MCF 10A (cell line): ENCODE measurements around the gene GATAD2A. TPM values are rescaled to one million over a fixed set of nuclear protein-coding genes. Genes with fewer than 3 reads are reported as not detected.

Experiments
- BruUV-seq: library from RNA; stranded (reverse); fragments of 400-500 nt; replicated peaks from 2 replicates; lab custom pipeline; 2021; lab: Mats Ljungman, UMichigan
- CTCF ChIA-PET: fragments of 300-600 bp; sonication (Branson Sonifier 250); formaldehyde crosslinking; extraction: SDS; loops from one replicate; lab custom pipeline; 2021; ENCODE audit warnings: antibody characterized with exemption, inconsistent platforms; lab: Yijun Ruan, JAX
- POLR2A ChIA-PET: fragments of 300-600, 350-650 bp; sonication (Branson Sonifier 250); formaldehyde crosslinking; extraction: SDS; loops from one replicate; lab custom pipeline; 2020; ENCODE audit warnings: antibody characterized with exemption, inconsistent platforms; lab: Yijun Ruan, JAX
- DNase-seq: peaks from one replicate; pipeline ENCODE4 v3.0.0-alpha.2; 2018; ENCODE audit not compliant: unreplicated experiment
- H3K27ac Mint-ChIP-seq: one replicate; pipeline ENCODE4 v1.8.0; 2022; ENCODE audit warnings: mild to moderate bottlenecking, low read depth, mixed read lengths; ENCODE audit not compliant: unreplicated experiment
- H3K27me3 Mint-ChIP-seq: one replicate; pipeline ENCODE4 v1.8.0; 2022; ENCODE audit warnings: mixed read lengths; ENCODE audit not compliant: insufficient read depth, unreplicated experiment
- H3K36me3 Mint-ChIP-seq: one replicate; pipeline ENCODE4 v1.8.0; 2022; ENCODE audit warnings: mild to moderate bottlenecking, moderate library complexity, mixed read lengths; ENCODE audit not compliant: insufficient read depth, unreplicated experiment
- H3K4me1 Mint-ChIP-seq: one replicate; pipeline ENCODE4 v1.8.0; 2022; ENCODE audit warnings: mixed read lengths; ENCODE audit not compliant: insufficient read depth, unreplicated experiment
- H3K4me3 Mint-ChIP-seq: one replicate; pipeline ENCODE4 v1.8.0; 2022; ENCODE audit warnings: mild to moderate bottlenecking, moderate library complexity, mixed read lengths; ENCODE audit not compliant: unreplicated experiment
- H3K9me3 Mint-ChIP-seq: one replicate; pipeline ENCODE4 v1.8.0; 2022; ENCODE audit warnings: mixed read lengths; ENCODE audit not compliant: unreplicated experiment
- intact Hi-C: fragments of 100-400 bp; cut with micrococcal nuclease; formaldehyde crosslinking; loops from 2 replicates; pipeline ENCODE4 v1.14.1; 2022
- total RNA-seq: library from RNA; stranded (reverse); gene quantifications from 2 replicates; pipeline ENCODE4 v1.2.3, GENCODE V29; 2022
- TF ChIP-seq, protein P1 (sequence below): fragments of 200-600 bp; IDR thresholded peaks from one replicate; pipeline ENCODE4 v1.8.0; 2022; ENCODE audit warnings: antibody characterized with exemption, mild to moderate bottlenecking; ENCODE audit not compliant: unreplicated experiment

Gene GATAD2A
- total RNA-seq, 1 experiment from 2014 or later = 91.5 TPM

DNA sequence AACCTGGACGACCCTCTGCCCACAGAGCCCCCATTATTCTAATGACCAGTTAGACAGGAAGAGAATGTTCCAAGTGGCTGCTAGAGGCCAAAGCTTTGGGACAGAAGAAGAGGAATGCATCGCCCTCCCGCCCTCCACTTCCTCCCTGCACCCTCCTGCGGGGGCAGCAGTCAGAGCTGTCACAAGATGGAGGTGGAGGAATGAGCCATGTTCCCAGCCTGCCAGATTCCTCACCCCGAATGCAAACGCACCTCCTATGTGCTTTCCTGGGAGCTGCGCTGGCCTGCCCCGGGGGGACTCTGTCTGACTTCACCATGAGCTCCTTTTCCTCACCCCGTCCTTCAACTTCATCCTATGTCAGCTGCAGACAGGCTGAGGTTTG, 124.9 kb downstream of the GATAD2A start:
- ChIA-PET CTCF (interaction anchor here (0.8 to 8.1 kb wide), 6 partner anchors 9 to 120 kb away, joined by 3 to 107 read pairs (median 9); partner anchors contain the start of genes GMIP, LPAR2 and NDUFA13), POLR2A (interaction anchor here (0.6 to 2.4 kb wide), 5 partner anchors 14 to 483 kb away, joined by 3 to 10 read pairs (median 3); partner anchors contain the start of genes NDUFA13 and TSSK6)
- H3K4me1 Mint-ChIP-seq = peaks cover 11% of the 10 kb centered on the region
- H3K4me3 Mint-ChIP-seq = no peak overlapping the region
- no peaks in the 10 kb centered on the region for H3K9me3 Mint-ChIP-seq
- TF ChIP-seq, protein P1, sequence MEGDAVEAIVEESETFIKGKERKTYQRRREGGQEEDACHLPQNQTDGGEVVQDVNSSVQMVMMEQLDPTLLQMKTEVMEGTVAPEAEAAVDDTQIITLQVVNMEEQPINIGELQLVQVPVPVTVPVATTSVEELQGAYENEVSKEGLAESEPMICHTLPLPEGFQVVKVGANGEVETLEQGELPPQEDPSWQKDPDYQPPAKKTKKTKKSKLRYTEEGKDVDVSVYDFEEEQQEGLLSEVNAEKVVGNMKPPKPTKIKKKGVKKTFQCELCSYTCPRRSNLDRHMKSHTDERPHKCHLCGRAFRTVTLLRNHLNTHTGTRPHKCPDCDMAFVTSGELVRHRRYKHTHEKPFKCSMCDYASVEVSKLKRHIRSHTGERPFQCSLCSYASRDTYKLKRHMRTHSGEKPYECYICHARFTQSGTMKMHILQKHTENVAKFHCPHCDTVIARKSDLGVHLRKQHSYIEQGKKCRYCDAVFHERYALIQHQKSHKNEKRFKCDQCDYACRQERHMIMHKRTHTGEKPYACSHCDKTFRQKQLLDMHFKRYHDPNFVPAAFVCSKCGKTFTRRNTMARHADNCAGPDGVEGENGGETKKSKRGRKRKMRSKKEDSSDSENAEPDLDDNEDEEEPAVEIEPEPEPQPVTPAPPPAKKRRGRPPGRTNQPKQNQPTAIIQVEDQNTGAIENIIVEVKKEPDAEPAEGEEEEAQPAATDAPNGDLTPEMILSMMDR = no peak
- DNase-seq = no peak
- H3K27me3 Mint-ChIP-seq = no peaks in the 10 kb centered on the region
- H3K36me3 Mint-ChIP-seq = peaks cover 36% of the 10 kb centered on the region
- no peak overlapping the region for H3K27ac Mint-ChIP-seq
- intact Hi-C loops = loop anchor here (5.0 kb wide), 1 partner anchor 427 kb away; no protein-coding TSS in a partner anchor
- BruUV-seq = no TSS peak

GRCh38 chr19:19530889-19531288, 125.4 kb downstream of the GATAD2A start:
- CTCF ChIA-PET = interaction anchor here (0.9 to 8.1 kb wide), 15 partner anchors 15 to 166 kb away, joined by 3 to 107 read pairs (median 10); partner anchors contain the start of genes GMIP, LPAR2, NDUFA13 and TSSK6
- POLR2A ChIA-PET = interaction anchor here (0.6 to 2.4 kb wide), 5 partner anchors 15 to 483 kb away, joined by 3 to 10 read pairs (median 3); partner anchors contain the start of genes NDUFA13 and TSSK6
- intact Hi-C loops = loop anchor here (5.0 kb wide), 1 partner anchor 426 kb away; no protein-coding TSS in a partner anchor
- TF ChIP-seq, protein P1 = no peak
- no peaks in the 10 kb centered on the region for H3K27me3 Mint-ChIP-seq
- H3K4me1 Mint-ChIP-seq = peaks cover 11% of the 10 kb centered on the region
- H3K27ac Mint-ChIP-seq = no peak overlapping the region
- BruUV-seq = no TSS peak
- DNase-seq = no peak
- no peak overlapping the region for H3K4me3 Mint-ChIP-seq
- peaks cover 36% of the 10 kb centered on the region for H3K36me3 Mint-ChIP-seq
- H3K9me3 Mint-ChIP-seq = no peaks in the 10 kb centered on the region

DNA sequence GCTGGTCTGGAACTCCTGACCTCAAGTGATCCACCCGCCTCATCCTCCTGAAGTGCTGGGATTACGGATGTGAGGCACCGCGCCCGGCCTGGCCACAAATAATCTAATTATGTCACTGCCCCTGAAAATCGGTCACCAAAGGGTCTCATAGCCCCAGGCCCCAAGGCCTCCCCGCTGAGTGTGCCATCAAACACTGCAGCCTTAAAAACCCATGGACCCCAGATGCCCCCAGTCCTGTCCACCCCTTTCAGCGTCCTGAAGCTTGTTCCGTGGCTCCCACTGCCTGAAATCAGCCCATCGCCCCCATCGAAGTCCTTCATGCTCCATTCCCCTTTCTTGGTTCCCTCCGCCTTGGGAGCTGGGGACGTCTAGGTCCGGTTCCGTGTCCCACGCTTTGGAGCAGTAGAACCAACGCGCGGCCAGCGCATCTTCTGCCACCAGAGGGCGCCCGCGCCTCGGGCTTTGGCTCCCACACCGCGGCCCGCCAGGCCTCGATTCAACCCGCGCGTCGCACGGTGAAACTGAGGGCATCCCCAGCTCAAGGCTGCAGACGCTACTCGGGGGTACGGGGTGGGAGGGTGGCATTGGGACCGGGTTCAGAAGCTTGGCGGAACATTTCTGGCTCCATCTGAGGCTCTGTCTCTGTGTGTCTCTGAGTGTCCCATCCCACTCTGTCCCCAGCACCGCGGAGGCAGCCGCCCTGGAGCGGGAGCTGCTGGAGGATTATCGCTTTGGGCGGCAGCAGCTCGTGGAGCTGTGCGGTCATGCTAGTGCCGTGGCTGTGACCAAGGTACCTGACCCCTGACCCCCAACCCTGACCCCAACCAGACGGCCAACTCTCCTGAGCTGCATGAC, 126.7 kb downstream of the GATAD2A start:
- Mint-ChIP-seq H3K9me3 (no peaks in the 10 kb centered on the region), H3K4me1 (peaks cover 11% of the 10 kb centered on the region), H3K27ac (no peak overlapping the region), H3K27me3 (no peaks in the 10 kb centered on the region), H3K36me3 (peaks cover 30% of the 10 kb centered on the region), H3K4me3 (no peak overlapping the region)
- DNase-seq = peak; percentile 80
- TF ChIP-seq, protein P1 = peak; percentile 89
- BruUV-seq = TSS peak; percentile 10
- intact Hi-C loops = loop anchor here (1.0 to 5.0 kb wide), 2 partner anchors 112 to 425 kb away; no protein-coding TSS in a partner anchor
- ChIA-PET POLR2A (interaction anchor here (0.5 to 2.4 kb wide), 11 partner anchors 16 to 137 kb away, joined by 3 to 10 read pairs (median 4); partner anchors contain the start of genes NDUFA13 and TSSK6), CTCF (interaction anchor here (0.6 to 8.1 kb wide), 52 partner anchors 10 to 744 kb away, joined by 3 to 107 read pairs (median 5); partner anchors contain the start of genes ATP13A1, GMIP, LPAR2 and NDUFA13)
